Astrocyte of the hippocampus (primary cell): ENCODE data around the gene SLC26A9.

Experiments
- DNase-seq: peaks from one replicate; pipeline ENCODE4 v3.0.0; 2011; ENCODE audit warnings: low read depth, low spot score

The SLC26A9 gene, protein sequence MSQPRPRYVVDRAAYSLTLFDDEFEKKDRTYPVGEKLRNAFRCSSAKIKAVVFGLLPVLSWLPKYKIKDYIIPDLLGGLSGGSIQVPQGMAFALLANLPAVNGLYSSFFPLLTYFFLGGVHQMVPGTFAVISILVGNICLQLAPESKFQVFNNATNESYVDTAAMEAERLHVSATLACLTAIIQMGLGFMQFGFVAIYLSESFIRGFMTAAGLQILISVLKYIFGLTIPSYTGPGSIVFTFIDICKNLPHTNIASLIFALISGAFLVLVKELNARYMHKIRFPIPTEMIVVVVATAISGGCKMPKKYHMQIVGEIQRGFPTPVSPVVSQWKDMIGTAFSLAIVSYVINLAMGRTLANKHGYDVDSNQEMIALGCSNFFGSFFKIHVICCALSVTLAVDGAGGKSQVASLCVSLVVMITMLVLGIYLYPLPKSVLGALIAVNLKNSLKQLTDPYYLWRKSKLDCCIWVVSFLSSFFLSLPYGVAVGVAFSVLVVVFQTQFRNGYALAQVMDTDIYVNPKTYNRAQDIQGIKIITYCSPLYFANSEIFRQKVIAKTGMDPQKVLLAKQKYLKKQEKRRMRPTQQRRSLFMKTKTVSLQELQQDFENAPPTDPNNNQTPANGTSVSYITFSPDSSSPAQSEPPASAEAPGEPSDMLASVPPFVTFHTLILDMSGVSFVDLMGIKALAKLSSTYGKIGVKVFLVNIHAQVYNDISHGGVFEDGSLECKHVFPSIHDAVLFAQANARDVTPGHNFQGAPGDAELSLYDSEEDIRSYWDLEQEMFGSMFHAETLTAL

GRCh38 chr1:205943245-205943644 is at the start of gene SLC26A9:
Gene SLC26A9 (minus strand): TSS chr1:205943456. CDS start chr1:205935820, 7,636 bp downstream.
- DNase-seq = no peak

GRCh38 chr1:205992218-205992882 is 49.1 kb upstream of the SLC26A9 start:
- DNase-seq = no peak

- peak; percentile 43 for DNase-seq
Measured at GRCh38 chr1:205991237-205991636, 48.0 kb upstream of the SLC26A9 start.

DNA sequence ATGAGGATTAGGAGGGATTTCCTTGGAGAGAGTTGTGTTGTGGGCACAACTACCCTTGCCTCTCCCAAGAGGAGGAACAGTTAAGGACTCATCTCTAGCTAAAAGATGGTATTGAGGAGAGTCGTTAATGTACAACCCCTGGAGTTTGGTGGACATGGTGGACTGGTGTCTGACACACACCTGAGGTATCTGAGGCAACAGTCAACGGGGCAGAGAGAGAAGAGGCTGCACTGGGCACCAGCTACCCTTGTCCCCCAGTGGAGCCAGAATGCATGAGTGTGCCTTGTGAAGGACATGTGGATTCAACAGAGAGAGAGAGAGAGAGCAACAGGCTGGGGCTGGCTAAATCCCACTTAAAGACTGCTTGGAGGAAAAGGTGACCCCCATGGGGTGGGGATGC is 47.0 kb upstream of the SLC26A9 start:
- DNase-seq = no peak

- DNase-seq = no peak
Measured at GRCh38 chr1:205989786-205990185, 46.5 kb upstream of the SLC26A9 start.

DNA sequence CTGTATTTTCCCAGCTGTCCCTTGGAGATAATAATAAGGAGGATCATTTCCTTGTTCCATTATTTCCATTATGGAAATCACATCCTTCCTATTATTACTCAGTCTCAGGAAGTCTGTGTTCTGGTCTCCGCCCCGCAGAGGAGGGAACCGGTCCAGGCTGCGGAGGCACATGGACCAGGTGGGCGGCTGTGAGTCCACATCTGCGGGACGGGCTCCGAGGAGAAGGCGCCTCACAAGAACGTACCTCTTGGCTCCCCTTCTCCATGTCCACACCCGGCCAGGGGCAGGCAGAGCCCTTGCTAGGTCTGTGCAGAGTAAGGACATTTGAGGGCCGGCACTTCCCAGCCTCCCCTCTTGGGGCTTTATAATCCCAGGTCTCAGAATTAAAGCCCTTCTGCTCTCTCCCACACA is 45.3 kb upstream of the SLC26A9 start:
- no peak for DNase-seq

GRCh38 chr1:205986861-205987260 is 43.6 kb upstream of the SLC26A9 start:
- no peak for DNase-seq

GRCh38 chr1:205986292-205986691 is 43.0 kb upstream of the SLC26A9 start:
- DNase-seq = no peak

- DNase-seq = no peak
Measured at GRCh38 chr1:205985330-205986005, 42.2 kb upstream of the SLC26A9 start.

DNA sequence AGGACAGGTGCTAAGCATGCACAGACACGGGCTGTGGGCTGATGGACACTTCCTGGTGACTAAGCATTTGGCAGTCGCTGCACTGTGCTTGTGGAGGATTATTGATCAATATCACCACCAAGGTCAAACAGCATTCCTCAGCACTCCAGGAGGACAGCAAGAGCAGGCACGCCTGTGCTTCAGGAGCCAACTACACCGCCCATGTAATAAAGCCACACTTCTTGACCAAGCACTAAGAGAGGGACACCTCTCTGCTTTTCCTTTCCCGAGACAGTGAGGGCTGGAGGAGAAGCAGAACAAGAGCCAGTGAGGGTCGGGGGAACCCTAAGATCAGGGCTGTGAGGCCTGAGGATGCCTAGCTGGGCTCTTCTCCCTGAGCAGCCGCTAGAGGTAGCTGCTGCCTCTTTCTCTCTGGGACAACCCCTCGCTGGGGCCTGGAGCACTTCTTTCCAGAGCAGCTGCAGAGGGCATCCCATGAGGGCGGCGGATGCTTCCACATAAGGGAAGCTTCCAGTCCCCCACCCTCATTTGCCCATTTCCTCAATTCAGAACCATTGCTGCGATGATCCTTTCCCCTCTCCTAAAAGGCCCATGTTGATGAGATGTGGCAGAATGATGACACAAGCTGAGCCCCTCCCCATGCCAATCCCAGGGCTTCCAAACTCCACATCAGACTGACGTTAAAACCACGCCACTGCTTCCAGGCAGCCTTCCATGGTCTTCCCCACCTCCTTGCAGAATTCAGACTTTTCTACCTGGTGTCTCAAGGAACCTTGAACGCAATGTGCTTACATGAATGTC is 40.9 kb upstream of the SLC26A9 start:
- DNase-seq = peak; percentile 78

DNA sequence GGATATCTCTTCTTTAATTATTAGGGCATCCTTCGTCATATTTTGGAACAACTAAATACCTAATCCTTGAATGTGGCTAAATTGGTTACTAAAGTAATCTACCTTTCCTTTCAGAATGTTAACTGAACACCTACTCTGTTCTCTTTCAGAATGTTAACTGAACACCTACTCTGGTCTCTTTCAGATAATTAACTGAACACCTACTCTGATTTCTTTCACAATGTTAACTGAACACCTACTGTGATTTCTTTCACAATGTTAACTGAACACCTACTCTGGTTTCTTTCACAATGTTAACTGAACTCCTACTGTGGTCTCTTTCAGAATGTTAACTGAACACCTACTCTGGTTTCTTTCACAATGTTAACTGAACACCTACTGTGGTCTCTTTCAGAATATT is 38.0 kb upstream of the SLC26A9 start:
- DNase-seq = no peak

DNA sequence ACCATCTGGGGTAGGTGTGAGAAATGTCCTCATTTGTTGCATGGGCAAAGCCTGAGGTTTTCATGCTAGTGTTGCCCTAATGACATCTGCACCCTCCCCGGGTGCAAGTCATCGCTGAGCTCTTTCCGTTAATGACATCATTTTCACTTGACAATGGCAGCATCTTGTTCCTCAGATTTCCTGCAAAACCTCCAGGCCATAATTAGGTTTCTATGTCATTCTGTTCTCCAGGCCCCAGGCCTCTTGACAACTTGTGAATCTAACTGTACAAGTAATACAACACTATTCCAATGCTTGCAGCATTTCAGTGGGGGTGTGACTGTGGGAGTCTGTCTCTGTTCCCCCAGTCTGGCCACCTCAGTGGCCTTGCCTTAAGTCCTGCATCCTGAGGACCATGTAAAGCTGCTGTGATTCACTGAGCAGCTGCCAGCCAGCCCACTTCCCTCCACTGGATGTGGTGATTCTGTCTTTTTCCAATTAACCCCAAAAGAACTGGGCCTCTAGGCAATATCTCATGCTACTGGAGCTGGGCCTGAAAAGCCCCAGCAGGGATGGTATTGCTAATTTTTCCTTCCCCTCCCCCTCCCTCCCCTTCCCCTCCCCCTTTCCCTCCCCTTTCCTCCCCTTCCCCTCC is 37.1 kb upstream of the SLC26A9 start:
- DNase-seq = no peak

DNA sequence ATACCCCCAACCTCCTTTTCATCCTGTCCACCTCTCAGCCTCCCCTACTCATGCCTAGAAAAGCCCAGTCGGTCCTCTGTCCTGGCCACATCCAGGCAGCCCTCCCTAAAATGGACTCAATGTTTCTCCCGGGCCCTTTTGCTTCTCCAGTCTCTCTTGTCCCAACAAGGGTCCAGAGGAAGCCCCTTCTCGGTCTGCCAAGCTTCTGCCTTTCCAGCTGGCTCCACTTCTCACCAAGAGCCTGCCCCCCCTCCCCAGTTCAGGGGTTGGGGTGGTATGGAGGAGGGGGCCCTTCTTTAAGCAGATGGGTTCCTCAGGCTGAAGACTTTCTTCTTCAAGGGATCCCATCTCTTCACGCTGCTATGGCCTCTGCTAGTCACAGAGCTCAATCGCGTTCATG is 36.0 kb upstream of the SLC26A9 start:
- DNase-seq = no peak

DNA sequence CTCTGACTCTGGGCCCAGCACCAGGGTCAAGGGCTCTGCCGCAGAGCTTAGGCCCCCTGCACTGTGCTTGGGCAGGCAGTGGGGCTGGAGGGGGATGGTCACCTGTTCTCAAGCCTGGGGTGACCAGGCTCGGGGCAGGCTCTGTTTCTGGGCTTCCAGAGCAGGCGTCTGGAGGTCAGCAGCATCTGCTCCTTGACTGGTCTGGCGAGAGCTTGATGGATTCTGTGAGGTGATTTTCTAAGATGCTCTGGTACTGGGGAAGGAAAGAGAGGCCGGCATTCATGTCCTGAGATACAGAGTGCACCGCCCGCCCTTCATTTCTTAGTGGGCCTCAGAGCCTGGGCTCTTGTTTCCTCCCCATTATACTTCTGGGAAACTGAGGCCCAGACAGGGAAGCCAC is 35.4 kb upstream of the SLC26A9 start:
- DNase-seq = no peak

GRCh38 chr1:205977402-205978014 is 34.3 kb upstream of the SLC26A9 start:
- peak; percentile 90 for DNase-seq

DNA sequence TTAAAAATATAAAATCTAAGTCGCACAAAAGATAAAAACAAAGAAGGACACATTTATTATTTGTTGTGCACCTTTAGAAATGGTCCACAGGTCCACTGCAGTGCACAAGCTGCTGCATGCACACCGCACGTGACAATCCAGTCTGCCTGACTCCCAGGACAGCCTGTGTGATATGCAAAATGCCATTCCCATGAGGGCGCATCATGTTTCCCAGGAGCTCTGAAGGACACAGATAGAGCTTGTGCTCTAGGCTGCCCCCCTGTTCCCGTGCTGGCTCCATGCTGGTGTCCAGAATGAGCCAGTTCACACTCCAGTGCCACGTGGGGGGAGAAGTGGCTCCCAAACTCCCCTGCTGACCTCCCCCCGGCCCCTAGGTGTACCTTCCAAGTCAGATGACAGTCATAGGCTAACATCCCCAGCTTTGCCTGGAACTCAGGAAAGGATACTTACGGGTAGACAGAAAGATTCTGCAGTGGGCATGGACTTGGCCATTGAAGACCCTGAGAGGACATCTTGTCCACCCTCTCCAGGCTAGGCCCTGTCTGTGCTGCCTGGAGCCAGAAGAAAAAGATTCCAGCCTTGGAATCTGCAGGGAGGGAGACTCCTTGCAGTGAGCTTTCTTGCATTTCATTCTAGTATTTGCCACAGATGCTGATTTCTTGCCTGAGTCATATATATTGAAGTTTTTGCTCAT is 33.6 kb upstream of the SLC26A9 start:
- peak; percentile 63 for DNase-seq

DNA sequence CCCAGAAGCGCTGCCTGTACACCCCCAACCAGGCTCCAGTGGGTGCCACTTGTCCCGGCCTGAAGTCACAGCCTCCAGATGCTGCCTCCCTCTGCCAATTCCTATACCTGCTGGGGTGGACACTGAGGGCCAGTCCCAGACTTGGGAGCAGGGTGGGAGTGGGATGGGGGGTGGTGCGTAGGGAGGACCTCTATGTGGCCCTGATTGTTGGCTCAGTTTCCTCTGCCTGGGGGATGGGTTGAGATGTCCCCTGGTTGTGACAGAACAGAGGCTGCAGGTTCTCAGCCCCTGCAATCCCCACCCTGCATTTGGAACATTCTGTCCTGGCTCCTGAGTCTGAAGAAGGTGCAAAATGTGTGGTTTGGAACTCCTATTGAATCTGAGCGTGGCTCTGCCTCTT is 32.8 kb upstream of the SLC26A9 start:
- DNase-seq = no peak

DNA sequence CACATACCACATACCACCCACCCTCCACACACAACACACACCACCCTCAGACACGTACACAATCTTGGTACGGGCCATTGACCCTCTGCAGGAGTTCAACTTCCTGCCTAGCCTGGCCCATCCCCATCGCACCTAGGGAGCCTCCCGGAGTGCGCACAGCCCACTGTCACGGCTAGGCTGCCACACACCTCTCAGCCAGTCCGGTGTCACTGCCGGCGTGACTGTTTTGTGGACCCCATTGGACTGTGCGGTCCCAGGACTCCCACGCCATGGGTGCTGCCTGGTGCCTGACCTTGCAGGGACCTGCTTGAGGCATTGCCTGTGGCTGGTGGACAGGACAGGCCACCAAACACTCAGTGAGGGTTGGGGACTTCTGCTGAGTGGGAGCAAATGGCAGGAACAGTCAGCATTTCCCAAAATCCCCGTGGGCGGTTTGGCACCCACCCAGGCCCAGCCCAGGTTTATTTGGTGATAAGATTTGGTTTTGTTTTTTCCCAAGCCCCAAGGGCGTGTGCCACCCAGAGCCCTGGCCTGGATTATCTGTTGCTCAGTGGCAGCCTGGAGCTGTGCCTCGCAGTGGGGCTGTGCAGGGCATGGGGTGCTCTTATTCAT is 32.2 kb upstream of the SLC26A9 start:
- no peak for DNase-seq

DNA sequence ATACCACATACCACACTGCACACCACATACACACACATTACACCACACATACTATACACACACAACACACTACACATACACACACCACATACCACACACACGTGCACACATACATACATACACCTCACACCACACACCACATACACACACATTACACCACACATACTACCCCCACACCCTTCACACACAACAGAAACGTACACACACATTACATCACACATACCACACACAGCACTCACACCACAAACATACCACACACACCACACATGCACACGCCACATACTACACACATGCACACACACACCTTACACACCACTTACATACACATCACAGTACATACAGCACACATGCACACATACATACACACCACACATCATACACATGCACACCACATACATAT is 31.5 kb upstream of the SLC26A9 start:
- no peak for DNase-seq
